GM23338 (cell line): ENCODE measurements around the gene RGS2. TPM values are rescaled to one million over a fixed set of nuclear protein-coding genes. Genes with fewer than 3 reads are reported as not detected.

ENCODE experiments used
- ATAC-seq: fragments of 200-7000 bp; cut with Tn5 transposase; 3 replicates; pipeline ENCODE4 v1.9.1; 2020
- DNase-seq: peaks from one replicate; pipeline ENCODE4 v3.0.0-alpha.2; 2015; ENCODE audit warnings: low spot score
- H2AFZ ChIP-seq: fragments of 200-600 bp; sonication (generic); 2 replicates; pipeline ENCODE4 v1.8.0; 2016; ENCODE audit warnings: antibody characterized with exemption, mild to moderate bottlenecking, moderate library complexity
- H3F3A ChIP-seq: fragments of 200-600 bp; sonication (generic); replicated peaks from 2 replicates; pipeline ENCODE4 v1.8.0; 2017; ENCODE audit warnings: antibody characterized with exemption, mixed run types, low read depth
- H3K27ac ChIP-seq: fragments of 200-600 bp; sonication (generic); 2 replicates; pipeline ENCODE4 v1.6.1; 2016; ENCODE audit warnings: low read depth
- H3K27me3 ChIP-seq: fragments of 200-600 bp; sonication (generic); 2 replicates; pipeline ENCODE4 v1.8.0; 2016; ENCODE audit warnings: mild to moderate bottlenecking, mixed run types, moderate library complexity; ENCODE audit not compliant: insufficient read depth
- H3K36me3 ChIP-seq: fragments of 200-600 bp; sonication (generic); 2 replicates; pipeline ENCODE4 v1.8.0; 2016; ENCODE audit warnings: mild to moderate bottlenecking; ENCODE audit not compliant: insufficient read depth
- H3K4me1 ChIP-seq: fragments of 200-600 bp; sonication (generic); 2 replicates; pipeline ENCODE4 v1.8.0; 2016; ENCODE audit warnings: mild to moderate bottlenecking, moderate library complexity; ENCODE audit not compliant: insufficient read depth
- H3K4me2 ChIP-seq: fragments of 200-600 bp; sonication (generic); 2 replicates; pipeline ENCODE4 v1.7.1; 2017; ENCODE audit warnings: mixed run types
- H3K4me3 ChIP-seq: fragments of 200-600 bp; sonication (generic); 2 replicates; pipeline ENCODE4 v1.6.1; 2016; ENCODE audit warnings: mixed run types
- H3K79me2 ChIP-seq: fragments of 200-600 bp; sonication (generic); replicated peaks from 2 replicates; pipeline ENCODE4 v1.8.0; 2017; ENCODE audit warnings: mild to moderate bottlenecking; ENCODE audit not compliant: insufficient read depth
- H3K9me2 ChIP-seq: fragments of 200-600 bp; sonication (generic); 2 replicates; pipeline ENCODE4 v1.8.0; 2017; ENCODE audit not compliant: insufficient read depth
- H4K20me1 ChIP-seq: fragments of 200-600 bp; sonication (generic); replicated peaks from 2 replicates; pipeline ENCODE4 v1.8.0; 2017; ENCODE audit warnings: mild to moderate bottlenecking; ENCODE audit not compliant: insufficient read depth
- H3K27ac Mint-ChIP-seq: 2 replicates; pipeline ENCODE4 v1.8.0; 2020; ENCODE audit warnings: inconsistent platforms, mild to moderate bottlenecking, moderate library complexity, mixed read lengths
- H3K27me3 Mint-ChIP-seq: 3 replicates; pipeline ENCODE4 v1.8.0; 2022; ENCODE audit warnings: low read depth, mild to moderate bottlenecking, moderate library complexity, mixed read lengths, inconsistent platforms; ENCODE audit not compliant: insufficient read depth, poor library complexity
- H3K36me3 Mint-ChIP-seq: 3 replicates; pipeline ENCODE4 v1.8.0; 2021; ENCODE audit warnings: low read depth, mild to moderate bottlenecking, inconsistent platforms, moderate library complexity, mixed read lengths
- H3K4me1 Mint-ChIP-seq: 3 replicates; pipeline ENCODE4 v1.8.0; 2020; ENCODE audit warnings: mild to moderate bottlenecking, inconsistent platforms, mixed read lengths
- H3K4me3 Mint-ChIP-seq: 3 replicates; pipeline ENCODE4 v1.8.0; 2021; ENCODE audit warnings: moderate library complexity, mild to moderate bottlenecking, inconsistent platforms, mixed read lengths
- H3K9me3 Mint-ChIP-seq: 3 replicates; pipeline ENCODE4 v1.8.0; 2020; ENCODE audit warnings: moderate library complexity, mild to moderate bottlenecking, inconsistent platforms, mixed read lengths
- CREB1 ChIP-seq: fragments of 250-450 bp; sonication (Bioruptor Pico); IDR thresholded peaks from 2 replicates; pipeline ENCODE4 v1.5.0; 2020; ENCODE audit warnings: low read depth, mild to moderate bottlenecking, moderate library complexity
- CTCF ChIP-seq, 2 experiments: fragments of 200-600 bp in 1 of 2; sonication (generic) in 1 of 2; conservative IDR thresholded peaks; 2 replicates each; pipeline versions ENCODE4 v1.5.1 to v1.6.1; 2016 to 2017; ENCODE audit warnings: antibody characterized with exemption in 2 of 2, low read depth in 2 of 2, mild to moderate bottlenecking in 2 of 2, moderate library complexity in 1 of 2
- ETS1 ChIP-seq: IDR thresholded peaks from 2 replicates; pipeline ENCODE4 v1.6.1; 2016; ENCODE audit warnings: antibody characterized with exemption
- EZH2 ChIP-seq: fragments of 200-600 bp; sonication (generic); IDR thresholded peaks from one replicate; pipeline ENCODE4 v1.8.0; 2017; ENCODE audit warnings: antibody characterized with exemption, mild to moderate bottlenecking, low read depth; ENCODE audit not compliant: unreplicated experiment
- EZH2phosphoT487 ChIP-seq: fragments of 200-600 bp; sonication (generic); IDR thresholded peaks from one replicate; pipeline ENCODE4 v1.8.1; 2018; ENCODE audit warnings: antibody characterized with exemption; ENCODE audit not compliant: unreplicated experiment
- JUNB ChIP-seq: IDR thresholded peaks from one replicate; pipeline ENCODE4 v1.6.1; 2016; ENCODE audit warnings: antibody characterized with exemption; ENCODE audit not compliant: unreplicated experiment
- NANOG ChIP-seq: IDR thresholded peaks from 2 replicates; pipeline ENCODE4 v1.6.1; 2016; ENCODE audit warnings: antibody characterized with exemption, borderline replicate concordance
- POLR2AphosphoS5 ChIP-seq: IDR thresholded peaks from 2 replicates; pipeline ENCODE4 v1.6.1; 2016; ENCODE audit warnings: antibody characterized with exemption, low read depth
- REST ChIP-seq: IDR thresholded peaks from one replicate; pipeline ENCODE4 v1.6.1; 2018; ENCODE audit warnings: antibody characterized with exemption; ENCODE audit not compliant: unreplicated experiment
- STAT1 ChIP-seq: IDR thresholded peaks from one replicate; pipeline ENCODE4 v1.6.1; 2016; ENCODE audit warnings: antibody characterized with exemption; ENCODE audit not compliant: unreplicated experiment
- ZNF114 ChIP-seq: fragments of 250-450 bp; sonication (Bioruptor Pico); IDR thresholded peaks from 2 replicates; pipeline ENCODE4 v1.5.0; 2020; ENCODE audit warnings: mild to moderate bottlenecking, moderate library complexity
- ZNF331 ChIP-seq: fragments of 250-450 bp; sonication (Bioruptor Pico); IDR thresholded peaks from 2 replicates; pipeline ENCODE4 v1.5.0; 2020; ENCODE audit warnings: low read depth, mild to moderate bottlenecking, moderate library complexity
- polyA plus RNA-seq: library from polyadenylated mRNA; unstranded; fragments of >200 nt; fragmentation: Nextera tagmentation; extraction: Ambion mirVana; gene quantifications from 2 replicates; pipeline ENCODE4 v1.2.1, GENCODE V29; 2016
- total RNA-seq: library from RNA; depleted of rRNA; stranded (reverse); fragments of >200 nt; shearing (Covaris generic); gene quantifications from 2 replicates; pipeline ENCODE4 v1.2.3, GENCODE V29; 2014
- TF ChIP-seq, protein P1 (sequence below): fragments of 250-450 bp; sonication (Bioruptor Pico); IDR thresholded peaks from 2 replicates; pipeline ENCODE4 v1.5.0; 2020; ENCODE audit warnings: mild to moderate bottlenecking, moderate library complexity

Gene RGS2
- total and polyA plus RNA-seq, 2 experiments from 2014 or later, result 13.8 to 24.8 TPM

DNA sequence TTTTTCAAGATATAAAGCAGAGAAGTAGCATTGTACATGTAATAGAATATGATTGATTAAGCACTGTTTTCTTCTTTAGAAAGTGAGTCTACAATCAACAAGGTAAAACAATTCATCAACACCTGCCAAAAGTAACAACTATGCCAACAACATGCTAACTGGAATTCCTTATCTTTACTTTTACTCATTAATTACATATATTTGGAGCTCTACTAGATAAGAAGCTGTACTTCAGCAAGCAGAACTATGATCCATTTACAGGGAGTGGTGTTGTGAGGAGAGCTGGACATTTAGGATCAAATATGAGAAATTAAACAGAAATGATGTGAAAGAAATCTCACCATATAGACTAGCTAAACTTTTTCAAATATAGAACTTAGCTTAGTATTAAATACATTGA, 51.0 kb downstream of the RGS2 start:
- Mint-ChIP-seq H3K4me3 (no peak overlapping the region), H3K36me3 (peaks cover 4% of the 10 kb centered on the region; the same call in 1 of the 3 replicates), H3K9me3 (peaks cover 15% of the 10 kb centered on the region; the same call in 2 of the 3 replicates), H3K27ac (no peak overlapping the region), H3K27me3 (peaks cover 3% of the 10 kb centered on the region), H3K4me1 (peaks cover 5% of the 10 kb centered on the region)
- no peak overlapping the region for H2AFZ ChIP-seq
- no peak for TF ChIP-seq STAT1
- TF ChIP-seq CTCF (conservative IDR thresholded peaks at IDR 0.05; ENCODE audit: low read depth in 2 of 2), result no peak
- no peak for TF ChIP-seq ZNF114 (CRISPR knock-in tag)
- no peak for TF ChIP-seq CREB1 (CRISPR knock-in tag)
- TF ChIP-seq EZH2phosphoT487, result no peak
- no peak for TF ChIP-seq POLR2AphosphoS5
- TF ChIP-seq EZH2, result no peak
- TF ChIP-seq REST, result no peak
- TF ChIP-seq ZNF331 (CRISPR knock-in tag), result no peak
- no peak for TF ChIP-seq NANOG
- TF ChIP-seq JUNB, result no peak
- TF ChIP-seq ETS1, result no peak
- TF ChIP-seq, protein P1, sequence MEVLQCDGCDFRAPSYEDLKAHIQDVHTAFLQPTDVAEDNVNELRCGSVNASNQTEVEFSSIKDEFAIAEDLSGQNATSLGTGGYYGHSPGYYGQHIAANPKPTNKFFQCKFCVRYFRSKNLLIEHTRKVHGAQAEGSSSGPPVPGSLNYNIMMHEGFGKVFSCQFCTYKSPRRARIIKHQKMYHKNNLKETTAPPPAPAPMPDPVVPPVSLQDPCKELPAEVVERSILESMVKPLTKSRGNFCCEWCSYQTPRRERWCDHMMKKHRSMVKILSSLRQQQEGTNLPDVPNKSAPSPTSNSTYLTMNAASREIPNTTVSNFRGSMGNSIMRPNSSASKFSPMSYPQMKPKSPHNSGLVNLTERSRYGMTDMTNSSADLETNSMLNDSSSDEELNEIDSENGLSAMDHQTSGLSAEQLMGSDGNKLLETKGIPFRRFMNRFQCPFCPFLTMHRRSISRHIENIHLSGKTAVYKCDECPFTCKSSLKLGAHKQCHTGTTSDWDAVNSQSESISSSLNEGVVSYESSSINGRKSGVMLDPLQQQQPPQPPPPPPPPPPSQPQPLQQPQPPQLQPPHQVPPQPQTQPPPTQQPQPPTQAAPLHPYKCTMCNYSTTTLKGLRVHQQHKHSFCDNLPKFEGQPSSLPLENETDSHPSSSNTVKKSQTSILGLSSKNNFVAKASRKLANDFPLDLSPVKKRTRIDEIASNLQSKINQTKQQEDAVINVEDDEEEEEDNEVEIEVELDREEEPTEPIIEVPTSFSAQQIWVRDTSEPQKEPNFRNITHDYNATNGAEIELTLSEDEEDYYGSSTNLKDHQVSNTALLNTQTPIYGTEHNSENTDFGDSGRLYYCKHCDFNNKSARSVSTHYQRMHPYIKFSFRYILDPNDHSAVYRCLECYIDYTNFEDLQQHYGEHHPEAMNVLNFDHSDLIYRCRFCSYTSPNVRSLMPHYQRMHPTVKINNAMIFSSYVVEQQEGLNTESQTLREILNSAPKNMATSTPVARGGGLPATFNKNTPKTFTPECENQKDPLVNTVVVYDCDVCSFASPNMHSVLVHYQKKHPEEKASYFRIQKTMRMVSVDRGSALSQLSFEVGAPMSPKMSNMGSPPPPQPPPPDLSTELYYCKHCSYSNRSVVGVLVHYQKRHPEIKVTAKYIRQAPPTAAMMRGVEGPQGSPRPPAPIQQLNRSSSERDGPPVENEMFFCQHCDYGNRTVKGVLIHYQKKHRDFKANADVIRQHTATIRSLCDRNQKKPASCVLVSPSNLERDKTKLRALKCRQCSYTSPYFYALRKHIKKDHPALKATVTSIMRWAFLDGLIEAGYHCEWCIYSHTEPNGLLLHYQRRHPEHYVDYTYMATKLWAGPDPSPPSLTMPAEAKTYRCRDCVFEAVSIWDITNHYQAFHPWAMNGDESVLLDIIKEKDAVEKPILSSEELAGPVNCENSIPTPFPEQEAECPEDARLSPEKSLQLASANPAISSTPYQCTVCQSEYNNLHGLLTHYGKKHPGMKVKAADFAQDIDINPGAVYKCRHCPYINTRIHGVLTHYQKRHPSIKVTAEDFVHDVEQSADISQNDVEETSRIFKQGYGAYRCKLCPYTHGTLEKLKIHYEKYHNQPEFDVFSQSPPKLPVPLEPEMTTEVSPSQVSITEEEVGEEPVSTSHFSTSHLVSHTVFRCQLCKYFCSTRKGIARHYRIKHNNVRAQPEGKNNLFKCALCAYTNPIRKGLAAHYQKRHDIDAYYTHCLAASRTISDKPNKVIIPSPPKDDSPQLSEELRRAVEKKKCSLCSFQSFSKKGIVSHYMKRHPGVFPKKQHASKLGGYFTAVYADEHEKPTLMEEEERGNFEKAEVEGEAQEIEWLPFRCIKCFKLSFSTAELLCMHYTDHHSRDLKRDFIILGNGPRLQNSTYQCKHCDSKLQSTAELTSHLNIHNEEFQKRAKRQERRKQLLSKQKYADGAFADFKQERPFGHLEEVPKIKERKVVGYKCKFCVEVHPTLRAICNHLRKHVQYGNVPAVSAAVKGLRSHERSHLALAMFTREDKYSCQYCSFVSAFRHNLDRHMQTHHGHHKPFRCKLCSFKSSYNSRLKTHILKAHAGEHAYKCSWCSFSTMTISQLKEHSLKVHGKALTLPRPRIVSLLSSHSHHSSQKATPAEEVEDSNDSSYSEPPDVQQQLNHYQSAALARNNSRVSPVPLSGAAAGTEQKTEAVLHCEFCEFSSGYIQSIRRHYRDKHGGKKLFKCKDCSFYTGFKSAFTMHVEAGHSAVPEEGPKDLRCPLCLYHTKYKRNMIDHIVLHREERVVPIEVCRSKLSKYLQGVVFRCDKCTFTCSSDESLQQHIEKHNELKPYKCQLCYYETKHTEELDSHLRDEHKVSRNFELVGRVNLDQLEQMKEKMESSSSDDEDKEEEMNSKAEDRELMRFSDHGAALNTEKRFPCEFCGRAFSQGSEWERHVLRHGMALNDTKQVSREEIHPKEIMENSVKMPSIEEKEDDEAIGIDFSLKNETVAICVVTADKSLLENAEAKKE (CRISPR knock-in tag), result no peak
- H3K4me3 ChIP-seq, result no peak overlapping the region
- H3K27ac ChIP-seq, result no peak overlapping the region
- no peaks in the 10 kb centered on the region for H3K36me3 ChIP-seq
- DNase-seq (no peak), ATAC-seq (no peak)
- no peaks in the 10 kb centered on the region for H3K27me3 ChIP-seq
- no peaks in the 10 kb centered on the region for H3K4me1 ChIP-seq
- no peak overlapping the region for H3K4me2 ChIP-seq
- no peaks in the 10 kb centered on the region for H4K20me1 ChIP-seq
- no peaks in the 10 kb centered on the region for H3K79me2 ChIP-seq
- no peaks in the 10 kb centered on the region for H3F3A ChIP-seq
- H3K9me2 ChIP-seq, result no peaks in the 10 kb centered on the region
